ENCODE measurements around the gene PIGU. TPM values are rescaled to one million over a fixed set of nuclear protein-coding genes. Genes with fewer than 3 reads are reported as not detected.

Gene PIGU
- total and polyA plus RNA-seq, 2 of the 13 experiments (the other 11 are each of a cell fraction or from before 2014, with no cell fraction given) = 45.5 to 231 TPM

DNA sequence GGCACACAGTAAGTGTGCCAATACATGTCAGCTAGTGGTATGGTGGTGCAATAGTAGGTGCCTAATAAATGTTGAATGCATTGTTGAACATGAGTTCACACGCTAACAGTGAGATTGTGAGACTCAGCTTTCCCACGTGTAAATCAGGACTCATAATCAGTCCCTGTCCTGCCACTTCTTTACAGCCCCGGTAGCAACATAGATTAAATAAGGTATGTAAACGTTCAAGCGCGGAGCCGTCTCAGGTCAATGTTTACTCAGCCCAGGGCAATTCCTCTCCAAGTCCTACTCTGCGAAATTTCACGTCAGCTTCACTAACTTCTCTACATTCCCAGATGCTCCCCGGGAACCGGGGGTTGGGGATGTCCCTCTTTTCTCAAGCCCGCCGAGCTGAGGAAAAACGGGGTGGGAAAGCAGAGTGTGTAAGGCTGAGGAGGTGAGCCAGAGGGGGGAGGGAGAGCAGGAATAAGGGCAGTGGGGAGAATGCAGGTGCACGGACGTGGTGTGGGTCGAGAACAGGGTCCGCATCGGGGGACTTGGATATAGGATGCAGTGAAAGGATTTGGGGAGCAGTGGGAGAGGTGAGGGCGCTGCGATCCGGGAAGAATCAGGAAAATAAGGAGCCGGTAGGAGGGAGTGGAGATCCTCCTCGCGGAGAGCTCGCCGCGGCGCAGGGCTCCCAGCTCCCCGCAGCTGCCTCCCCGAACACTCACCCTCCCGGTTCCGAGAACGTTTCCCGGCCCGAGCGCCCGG lies 26.7 kb upstream of the PIGU start (continued):
- TF ChIP-seq ZNF878 (CRISPR knock-in tag; IDR thresholded peaks at IDR 0.05) (peak; percentile 78; the same call in 1 of the 2 replicates), ZMYM2 (CRISPR knock-in tag; IDR thresholded peaks at IDR 0.05) (no peak), RFXANK (CRISPR knock-in tag; IDR thresholded peaks at IDR 0.05) (0 out of 2 replicates have a peak, but pooled peaks have one; percentile 2), TCF12 (IDR thresholded peaks at IDR 0.05) (no peak), TCF12 (CRISPR knock-in tag; IDR thresholded peaks at IDR 0.05) (no peak), ISL2 (CRISPR knock-in tag; IDR thresholded peaks at IDR 0.05) (peak; percentile 68; the same call in 1 of the 2 replicates), GATAD2A (CRISPR knock-in tag; IDR thresholded peaks at IDR 0.05) (peak; percentile 61; the same call in 1 of the 2 replicates), SKI (IDR thresholded peaks at IDR 0.05; ENCODE audit: partially characterized antibody) (no peak), ZNF333 (CRISPR knock-in tag; IDR thresholded peaks at IDR 0.05; ENCODE audit: borderline replicate concordance) (no peak), KDM6A (CRISPR knock-in tag; IDR thresholded peaks at IDR 0.05; ENCODE audit: low read depth) (0 out of 2 replicates have a peak, but pooled peaks have one; percentile 30), STAT5B (CRISPR knock-in tag; IDR thresholded peaks at IDR 0.05) (no peak), ZNF709 (CRISPR knock-in tag; IDR thresholded peaks at IDR 0.05) (peak; percentile 3; the same call in 1 of the 2 replicates), HNRNPH1 (optimal IDR thresholded peaks at IDR 0.05; ENCODE audit: low read depth, low read length) (no peak), HOXA7 (CRISPR knock-in tag; IDR thresholded peaks at IDR 0.05) (0 out of 2 replicates have a peak, but pooled peaks have one; percentile 69)
- TF ChIP-seq, protein P1, sequence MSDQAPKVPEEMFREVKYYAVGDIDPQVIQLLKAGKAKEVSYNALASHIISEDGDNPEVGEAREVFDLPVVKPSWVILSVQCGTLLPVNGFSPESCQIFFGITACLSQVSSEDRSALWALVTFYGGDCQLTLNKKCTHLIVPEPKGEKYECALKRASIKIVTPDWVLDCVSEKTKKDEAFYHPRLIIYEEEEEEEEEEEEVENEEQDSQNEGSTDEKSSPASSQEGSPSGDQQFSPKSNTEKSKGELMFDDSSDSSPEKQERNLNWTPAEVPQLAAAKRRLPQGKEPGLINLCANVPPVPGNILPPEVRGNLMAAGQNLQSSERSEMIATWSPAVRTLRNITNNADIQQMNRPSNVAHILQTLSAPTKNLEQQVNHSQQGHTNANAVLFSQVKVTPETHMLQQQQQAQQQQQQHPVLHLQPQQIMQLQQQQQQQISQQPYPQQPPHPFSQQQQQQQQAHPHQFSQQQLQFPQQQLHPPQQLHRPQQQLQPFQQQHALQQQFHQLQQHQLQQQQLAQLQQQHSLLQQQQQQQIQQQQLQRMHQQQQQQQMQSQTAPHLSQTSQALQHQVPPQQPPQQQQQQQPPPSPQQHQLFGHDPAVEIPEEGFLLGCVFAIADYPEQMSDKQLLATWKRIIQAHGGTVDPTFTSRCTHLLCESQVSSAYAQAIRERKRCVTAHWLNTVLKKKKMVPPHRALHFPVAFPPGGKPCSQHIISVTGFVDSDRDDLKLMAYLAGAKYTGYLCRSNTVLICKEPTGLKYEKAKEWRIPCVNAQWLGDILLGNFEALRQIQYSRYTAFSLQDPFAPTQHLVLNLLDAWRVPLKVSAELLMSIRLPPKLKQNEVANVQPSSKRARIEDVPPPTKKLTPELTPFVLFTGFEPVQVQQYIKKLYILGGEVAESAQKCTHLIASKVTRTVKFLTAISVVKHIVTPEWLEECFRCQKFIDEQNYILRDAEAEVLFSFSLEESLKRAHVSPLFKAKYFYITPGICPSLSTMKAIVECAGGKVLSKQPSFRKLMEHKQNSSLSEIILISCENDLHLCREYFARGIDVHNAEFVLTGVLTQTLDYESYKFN (CRISPR knock-in tag; conservative IDR thresholded peaks at IDR 0.05) = peak; percentile 81
- TF ChIP-seq, protein P2, sequence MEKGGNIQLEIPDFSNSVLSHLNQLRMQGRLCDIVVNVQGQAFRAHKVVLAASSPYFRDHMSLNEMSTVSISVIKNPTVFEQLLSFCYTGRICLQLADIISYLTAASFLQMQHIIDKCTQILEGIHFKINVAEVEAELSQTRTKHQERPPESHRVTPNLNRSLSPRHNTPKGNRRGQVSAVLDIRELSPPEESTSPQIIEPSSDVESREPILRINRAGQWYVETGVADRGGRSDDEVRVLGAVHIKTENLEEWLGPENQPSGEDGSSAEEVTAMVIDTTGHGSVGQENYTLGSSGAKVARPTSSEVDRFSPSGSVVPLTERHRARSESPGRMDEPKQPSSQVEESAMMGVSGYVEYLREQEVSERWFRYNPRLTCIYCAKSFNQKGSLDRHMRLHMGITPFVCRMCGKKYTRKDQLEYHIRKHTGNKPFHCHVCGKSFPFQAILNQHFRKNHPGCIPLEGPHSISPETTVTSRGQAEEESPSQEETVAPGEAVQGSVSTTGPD (CRISPR knock-in tag; IDR thresholded peaks at IDR 0.05) = no peak; the same call in 1 of the 2 replicates
- TF ChIP-seq, protein P3, sequence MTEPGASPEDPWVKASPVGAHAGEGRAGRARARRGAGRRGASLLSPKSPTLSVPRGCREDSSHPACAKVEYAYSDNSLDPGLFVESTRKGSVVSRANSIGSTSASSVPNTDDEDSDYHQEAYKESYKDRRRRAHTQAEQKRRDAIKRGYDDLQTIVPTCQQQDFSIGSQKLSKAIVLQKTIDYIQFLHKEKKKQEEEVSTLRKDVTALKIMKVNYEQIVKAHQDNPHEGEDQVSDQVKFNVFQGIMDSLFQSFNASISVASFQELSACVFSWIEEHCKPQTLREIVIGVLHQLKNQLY (CRISPR knock-in tag; IDR thresholded peaks at IDR 0.05) = no peak
- TF ChIP-seq, protein P4, sequence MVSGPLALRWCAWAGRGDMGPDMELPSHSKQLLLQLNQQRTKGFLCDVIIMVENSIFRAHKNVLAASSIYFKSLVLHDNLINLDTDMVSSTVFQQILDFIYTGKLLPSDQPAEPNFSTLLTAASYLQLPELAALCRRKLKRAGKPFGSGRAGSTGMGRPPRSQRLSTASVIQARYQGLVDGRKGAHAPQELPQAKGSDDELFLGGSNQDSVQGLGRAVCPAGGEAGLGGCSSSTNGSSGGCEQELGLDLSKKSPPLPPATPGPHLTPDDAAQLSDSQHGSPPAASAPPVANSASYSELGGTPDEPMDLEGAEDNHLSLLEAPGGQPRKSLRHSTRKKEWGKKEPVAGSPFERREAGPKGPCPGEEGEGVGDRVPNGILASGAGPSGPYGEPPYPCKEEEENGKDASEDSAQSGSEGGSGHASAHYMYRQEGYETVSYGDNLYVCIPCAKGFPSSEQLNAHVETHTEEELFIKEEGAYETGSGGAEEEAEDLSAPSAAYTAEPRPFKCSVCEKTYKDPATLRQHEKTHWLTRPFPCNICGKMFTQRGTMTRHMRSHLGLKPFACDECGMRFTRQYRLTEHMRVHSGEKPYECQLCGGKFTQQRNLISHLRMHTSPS (CRISPR knock-in tag; IDR thresholded peaks at IDR 0.05; ENCODE audit: low read depth) = no peak; the same call in 1 of the 2 replicates
- TF ChIP-seq, protein P5, sequence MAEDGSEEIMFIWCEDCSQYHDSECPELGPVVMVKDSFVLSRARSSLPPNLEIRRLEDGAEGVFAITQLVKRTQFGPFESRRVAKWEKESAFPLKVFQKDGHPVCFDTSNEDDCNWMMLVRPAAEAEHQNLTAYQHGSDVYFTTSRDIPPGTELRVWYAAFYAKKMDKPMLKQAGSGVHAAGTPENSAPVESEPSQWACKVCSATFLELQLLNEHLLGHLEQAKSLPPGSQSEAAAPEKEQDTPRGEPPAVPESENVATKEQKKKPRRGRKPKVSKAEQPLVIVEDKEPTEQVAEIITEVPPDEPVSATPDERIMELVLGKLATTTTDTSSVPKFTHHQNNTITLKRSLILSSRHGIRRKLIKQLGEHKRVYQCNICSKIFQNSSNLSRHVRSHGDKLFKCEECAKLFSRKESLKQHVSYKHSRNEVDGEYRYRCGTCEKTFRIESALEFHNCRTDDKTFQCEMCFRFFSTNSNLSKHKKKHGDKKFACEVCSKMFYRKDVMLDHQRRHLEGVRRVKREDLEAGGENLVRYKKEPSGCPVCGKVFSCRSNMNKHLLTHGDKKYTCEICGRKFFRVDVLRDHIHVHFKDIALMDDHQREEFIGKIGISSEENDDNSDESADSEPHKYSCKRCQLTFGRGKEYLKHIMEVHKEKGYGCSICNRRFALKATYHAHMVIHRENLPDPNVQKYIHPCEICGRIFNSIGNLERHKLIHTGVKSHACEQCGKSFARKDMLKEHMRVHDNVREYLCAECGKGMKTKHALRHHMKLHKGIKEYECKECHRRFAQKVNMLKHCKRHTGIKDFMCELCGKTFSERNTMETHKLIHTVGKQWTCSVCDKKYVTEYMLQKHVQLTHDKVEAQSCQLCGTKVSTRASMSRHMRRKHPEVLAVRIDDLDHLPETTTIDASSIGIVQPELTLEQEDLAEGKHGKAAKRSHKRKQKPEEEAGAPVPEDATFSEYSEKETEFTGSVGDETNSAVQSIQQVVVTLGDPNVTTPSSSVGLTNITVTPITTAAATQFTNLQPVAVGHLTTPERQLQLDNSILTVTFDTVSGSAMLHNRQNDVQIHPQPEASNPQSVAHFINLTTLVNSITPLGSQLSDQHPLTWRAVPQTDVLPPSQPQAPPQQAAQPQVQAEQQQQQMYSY (CRISPR knock-in tag; IDR thresholded peaks at IDR 0.05) = no peak; the same call in 1 of the 2 replicates
